GM19467 (cell line): ENCODE results near the gene ST6GALNAC5.

Experiments
- ATAC-seq: cut with Tn5 transposase; IDR thresholded peaks from one replicate; pipeline ENCODE4 v1.9.1; 2021; ENCODE audit warnings: mild to moderate bottlenecking, moderate library complexity; ENCODE audit not compliant: unreplicated experiment

The ST6GALNAC5 gene

DNA sequence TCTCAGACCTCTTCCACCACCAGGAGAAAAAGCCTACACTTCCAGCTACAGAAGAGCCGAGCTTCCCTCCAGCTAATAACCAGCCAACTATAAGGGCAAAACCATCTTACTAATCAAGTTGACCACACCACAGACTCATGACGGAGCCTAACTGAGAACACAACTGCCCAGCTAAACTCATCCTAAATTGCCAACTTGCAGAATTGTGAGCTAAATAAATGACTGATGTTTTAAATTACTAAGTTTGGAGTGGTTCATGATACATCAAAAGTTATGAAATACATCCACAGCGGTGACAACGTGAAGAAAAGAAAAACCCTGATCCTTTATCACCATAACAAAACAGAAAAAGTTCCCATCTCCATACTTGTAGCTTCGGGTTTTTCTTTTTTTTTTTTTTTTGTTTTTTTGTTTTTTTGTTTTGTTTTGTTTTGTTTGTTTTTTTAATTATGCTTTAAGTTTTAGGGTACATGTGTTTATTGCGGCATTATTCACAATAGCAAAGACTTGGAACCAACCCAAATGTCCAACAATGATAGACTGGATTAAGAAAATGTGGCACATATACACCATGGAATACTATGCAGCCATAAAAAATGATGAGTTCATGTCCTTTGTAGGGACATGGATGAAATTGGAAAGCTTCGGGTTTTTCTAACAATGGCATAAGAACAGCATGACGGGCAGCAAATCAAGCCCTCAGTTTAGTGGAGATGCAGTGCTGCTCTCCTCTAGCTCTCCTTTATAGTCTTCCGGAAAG is 229.4 kb downstream of the ST6GALNAC5 start:
- ATAC-seq, result no peak

DNA sequence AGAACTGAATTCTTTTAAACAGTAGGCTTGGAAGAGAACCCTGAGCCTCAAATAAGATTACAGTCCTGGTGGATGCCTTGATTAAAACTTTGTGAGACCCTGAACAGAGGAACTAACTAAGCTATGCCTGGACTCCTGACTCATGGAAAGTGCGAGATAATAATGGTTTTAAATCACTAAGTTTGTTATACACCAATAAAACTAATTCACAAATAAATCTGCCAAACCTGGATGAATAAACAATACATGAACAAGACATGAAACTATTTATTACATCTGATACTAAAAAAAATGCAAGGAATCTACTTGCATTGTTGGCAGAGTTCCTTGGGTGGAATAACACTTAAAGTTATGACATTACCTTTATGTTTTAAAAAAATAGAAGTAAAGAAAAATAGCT is 233.6 kb downstream of the ST6GALNAC5 start:
- no peak for ATAC-seq

DNA sequence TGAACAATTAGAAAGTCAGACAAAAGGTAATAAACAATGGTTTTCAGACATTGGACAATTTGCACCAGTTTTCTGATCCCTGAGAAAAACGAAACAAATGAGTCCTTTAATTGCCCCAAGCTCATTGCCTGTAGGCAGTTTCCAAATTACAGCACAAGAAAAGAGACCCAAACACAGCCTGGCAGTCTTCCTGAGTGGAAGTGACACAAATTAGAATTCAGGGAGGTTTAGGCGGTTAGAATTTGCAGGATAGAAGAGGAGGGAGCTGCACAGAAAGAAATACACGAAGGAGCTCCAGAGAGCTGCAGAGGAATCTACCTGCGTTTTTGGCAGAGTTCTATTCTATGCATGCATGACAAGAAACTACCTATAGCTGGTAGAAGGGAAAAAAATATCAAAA is 236.2 kb downstream of the ST6GALNAC5 start:
- no peak for ATAC-seq

DNA sequence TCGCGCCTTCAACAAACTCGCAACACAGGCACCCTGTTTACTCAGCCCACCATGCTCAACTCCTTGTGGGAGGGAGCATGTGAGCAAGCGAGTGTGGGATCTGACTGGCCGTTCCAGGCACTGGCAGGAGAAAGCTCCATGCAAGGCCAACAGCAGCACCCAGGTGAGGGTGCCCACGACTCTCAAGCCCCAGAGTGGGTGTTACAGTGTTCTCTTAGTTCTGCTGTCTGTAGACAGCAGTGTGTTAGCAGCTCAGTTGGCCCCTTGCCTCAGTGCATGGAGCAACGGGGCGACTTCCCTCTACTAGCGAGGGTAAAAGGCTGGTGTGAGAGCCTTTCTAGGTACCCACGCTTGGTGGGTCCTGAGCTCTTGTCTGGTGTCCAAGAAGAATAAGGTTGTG is 237.4 kb downstream of the ST6GALNAC5 start:
- ATAC-seq, result no peak
